ENCODE data around the gene ARL8A. TPM values are rescaled to one million over a fixed set of nuclear protein-coding genes. Genes with fewer than 3 reads are reported as not detected.

ARL8A gene
- total and polyA plus RNA-seq, 4 donors = 8.4 to 25.7 (median 20.2) TPM

GRCh38 chr1:202106340-202107254, 37.9 kb downstream of the ARL8A start:
- DNase-seq (ENCODE audit: low spot score) = no peak
- H3K9ac ChIP-seq (ENCODE audit: low read depth in 1 of 2, low read length in 2 of 2) = no peak overlapping the region

DNA sequence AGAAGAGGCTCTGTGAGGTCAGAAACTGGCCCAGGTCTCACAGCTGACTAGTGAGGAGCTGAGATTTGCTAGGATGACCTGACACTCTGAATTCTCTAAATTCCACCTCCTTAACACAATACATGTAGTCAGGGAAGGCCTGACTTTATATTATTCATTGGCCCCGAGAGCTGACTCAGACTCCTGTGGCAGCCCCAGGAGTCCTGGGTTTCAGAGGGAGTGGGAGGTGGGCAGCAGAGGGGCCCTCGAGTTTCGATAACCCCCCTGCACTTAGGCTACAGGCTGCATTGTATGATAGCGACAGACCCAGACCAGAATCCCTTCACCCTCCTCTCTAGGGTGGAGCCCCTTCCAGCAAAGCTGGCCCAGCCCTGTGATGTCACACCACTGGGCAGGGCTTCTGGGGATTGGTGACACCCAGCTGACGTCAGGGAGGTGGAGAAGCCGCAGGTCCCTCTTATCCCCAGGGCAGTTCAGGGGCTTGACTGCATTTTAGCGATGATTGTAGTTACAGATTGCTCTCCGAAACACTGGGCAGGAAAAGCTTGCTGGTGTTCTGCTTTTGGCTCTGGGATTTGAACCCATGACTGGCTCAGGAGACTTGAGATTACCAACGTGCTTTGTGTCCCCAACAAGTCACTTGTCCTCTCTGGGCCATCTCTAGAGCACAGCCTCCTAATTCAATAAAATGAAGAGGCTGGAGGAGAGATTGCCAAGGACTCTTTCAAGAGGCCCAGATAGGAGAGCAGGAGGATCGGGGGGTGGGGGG, 38.8 kb downstream of the ARL8A start:
- TF ChIP-seq HNF4G (IDR thresholded peaks at IDR 0.05) = no peak
- no peak for TF ChIP-seq EGR1 (IDR thresholded peaks at IDR 0.05; ENCODE audit: low read depth in 2 of 2)
- TF ChIP-seq, protein P1, sequence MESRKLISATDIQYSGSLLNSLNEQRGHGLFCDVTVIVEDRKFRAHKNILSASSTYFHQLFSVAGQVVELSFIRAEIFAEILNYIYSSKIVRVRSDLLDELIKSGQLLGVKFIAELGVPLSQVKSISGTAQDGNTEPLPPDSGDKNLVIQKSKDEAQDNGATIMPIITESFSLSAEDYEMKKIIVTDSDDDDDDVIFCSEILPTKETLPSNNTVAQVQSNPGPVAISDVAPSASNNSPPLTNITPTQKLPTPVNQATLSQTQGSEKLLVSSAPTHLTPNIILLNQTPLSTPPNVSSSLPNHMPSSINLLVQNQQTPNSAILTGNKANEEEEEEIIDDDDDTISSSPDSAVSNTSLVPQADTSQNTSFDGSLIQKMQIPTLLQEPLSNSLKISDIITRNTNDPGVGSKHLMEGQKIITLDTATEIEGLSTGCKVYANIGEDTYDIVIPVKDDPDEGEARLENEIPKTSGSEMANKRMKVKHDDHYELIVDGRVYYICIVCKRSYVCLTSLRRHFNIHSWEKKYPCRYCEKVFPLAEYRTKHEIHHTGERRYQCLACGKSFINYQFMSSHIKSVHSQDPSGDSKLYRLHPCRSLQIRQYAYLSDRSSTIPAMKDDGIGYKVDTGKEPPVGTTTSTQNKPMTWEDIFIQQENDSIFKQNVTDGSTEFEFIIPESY (IDR thresholded peaks at IDR 0.05) = no peak
- TF ChIP-seq GABPA (IDR thresholded peaks at IDR 0.05 in 1 of 2, conservative IDR thresholded peaks at IDR 0.05 in 1 of 2) = no peak
- TF ChIP-seq ATF3 (IDR thresholded peaks at IDR 0.05) = no peak
- no peak for TF ChIP-seq NR2F2 (IDR thresholded peaks at IDR 0.05)
- no peak for TF ChIP-seq RAD21 (IDR thresholded peaks at IDR 0.05)
- TF ChIP-seq, protein P2, sequence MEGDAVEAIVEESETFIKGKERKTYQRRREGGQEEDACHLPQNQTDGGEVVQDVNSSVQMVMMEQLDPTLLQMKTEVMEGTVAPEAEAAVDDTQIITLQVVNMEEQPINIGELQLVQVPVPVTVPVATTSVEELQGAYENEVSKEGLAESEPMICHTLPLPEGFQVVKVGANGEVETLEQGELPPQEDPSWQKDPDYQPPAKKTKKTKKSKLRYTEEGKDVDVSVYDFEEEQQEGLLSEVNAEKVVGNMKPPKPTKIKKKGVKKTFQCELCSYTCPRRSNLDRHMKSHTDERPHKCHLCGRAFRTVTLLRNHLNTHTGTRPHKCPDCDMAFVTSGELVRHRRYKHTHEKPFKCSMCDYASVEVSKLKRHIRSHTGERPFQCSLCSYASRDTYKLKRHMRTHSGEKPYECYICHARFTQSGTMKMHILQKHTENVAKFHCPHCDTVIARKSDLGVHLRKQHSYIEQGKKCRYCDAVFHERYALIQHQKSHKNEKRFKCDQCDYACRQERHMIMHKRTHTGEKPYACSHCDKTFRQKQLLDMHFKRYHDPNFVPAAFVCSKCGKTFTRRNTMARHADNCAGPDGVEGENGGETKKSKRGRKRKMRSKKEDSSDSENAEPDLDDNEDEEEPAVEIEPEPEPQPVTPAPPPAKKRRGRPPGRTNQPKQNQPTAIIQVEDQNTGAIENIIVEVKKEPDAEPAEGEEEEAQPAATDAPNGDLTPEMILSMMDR (IDR thresholded peaks at IDR 0.05; ENCODE audit: low read depth, low read length, missing input control) = no peak
- TF ChIP-seq HNF4A (conservative IDR thresholded peaks at IDR 0.05) = no peak
- no peak for TF ChIP-seq RXRA (IDR thresholded peaks at IDR 0.05)
- H3K4me3 ChIP-seq (ENCODE audit: low read depth in 1 of 3, low read length in 3 of 3) = no peak overlapping the region
- H3K27ac ChIP-seq (ENCODE audit: low read depth in 1 of 2, low read length in 2 of 2) = no peak overlapping the region
- H3K9me3 ChIP-seq (ENCODE audit: control insufficient read depth in 4 of 4, low read length in 3 of 4) = no peaks in the 10 kb centered on the region
- 71% methylated on average over 10 of the region's 10 CpGs for WGBS
- H3K36me3 ChIP-seq (ENCODE audit: control insufficient read depth in 4 of 4, insufficient read depth in 3 of 4, low read depth in 1 of 4, low read length in 3 of 4) = no peaks in the 10 kb centered on the region
- peaks cover 14 to 26% (median 17%) of the 10 kb centered on the region in 4 donors for H3K4me1 ChIP-seq (ENCODE audit: control insufficient read depth in 4 of 4, insufficient read depth in 4 of 4, low read length in 3 of 4)
- H3K9ac ChIP-seq (ENCODE audit: low read depth in 1 of 2, low read length in 2 of 2) = no peak overlapping the region
- peak; percentile 82 for DNase-seq (ENCODE audit: low spot score)
- H3K27me3 ChIP-seq (ENCODE audit: control insufficient read depth in 4 of 4, insufficient read depth in 4 of 4, low read length in 3 of 4) = no peaks in the 10 kb centered on the region

More at GRCh38 chr1:202106340-202107254, 37.9 kb downstream of the ARL8A start:
- TF ChIP-seq REST (IDR thresholded peaks at IDR 0.05) = no peak
- TF ChIP-seq, protein P2 (IDR thresholded peaks at IDR 0.05; ENCODE audit: low read depth, low read length, missing input control) = no peak
- TF ChIP-seq FOXA2 (IDR thresholded peaks at IDR 0.05) = no peak
- TF ChIP-seq RXRA (IDR thresholded peaks at IDR 0.05) = no peak
- no peak for TF ChIP-seq EGR1 (IDR thresholded peaks at IDR 0.05; ENCODE audit: low read depth in 2 of 2)
- TF ChIP-seq GABPA (IDR thresholded peaks at IDR 0.05 in 1 of 2, conservative IDR thresholded peaks at IDR 0.05 in 1 of 2) = no peak
- TF ChIP-seq SP1 (IDR thresholded peaks at IDR 0.05) = no peak
- H3K4me3 ChIP-seq (ENCODE audit: low read depth in 1 of 3, low read length in 3 of 3) = no peak overlapping the region
- WGBS = 73% methylated on average over 10 of the region's 10 CpGs
- peak overlapping the region; percentile 16 to 69 for H3K27ac ChIP-seq (ENCODE audit: low read depth in 1 of 2, low read length in 2 of 2)
- no peaks in the 10 kb centered on the region for H3K36me3 ChIP-seq (ENCODE audit: control insufficient read depth in 4 of 4, insufficient read depth in 3 of 4, low read depth in 1 of 4, low read length in 3 of 4)
- peaks cover 14 to 26% (median 17%) of the 10 kb centered on the region in 4 donors for H3K4me1 ChIP-seq (ENCODE audit: control insufficient read depth in 4 of 4, insufficient read depth in 4 of 4, low read length in 3 of 4)
- no peaks in the 10 kb centered on the region for H3K27me3 ChIP-seq (ENCODE audit: control insufficient read depth in 4 of 4, insufficient read depth in 4 of 4, low read length in 3 of 4)
- no peaks in the 10 kb centered on the region for H3K9me3 ChIP-seq (ENCODE audit: control insufficient read depth in 4 of 4, low read length in 3 of 4)
